NCI-H1436 (cell line): ENCODE measurements around the gene SLC39A2.

ENCODE experiments used
- DNase-seq: peaks from one replicate; lab custom pipeline; 2025; lab: John Stamatoyannopoulos, UW

Gene SLC39A2

GRCh38 chr14:21047378-21047781 lies 48.3 kb downstream of the SLC39A2 start:
- DNase-seq = no peak

- no peak for DNase-seq
Observed at GRCh38 chr14:21048638-21049037, 49.5 kb downstream of the SLC39A2 start.

- no peak for DNase-seq
Observed at GRCh38 chr14:21049271-21049673, 50.2 kb downstream of the SLC39A2 start.

GRCh38 chr14:21050597-21050996 lies 51.5 kb downstream of the SLC39A2 start:
- DNase-seq = no peak
